SK-N-SH treated with all-trans-retinoic acid at 6 μM for 48 hours (cell line): ENCODE results near the gene GPATCH1.

Experiments used
- ATAC-seq: fragments of 200-7000 bp; cut with Tn5 transposase; 3 replicates; pipeline ENCODE4 v1.9.1; 2020; ENCODE audit warnings: mild to moderate bottlenecking, moderate library complexity
- ARNTL ChIP-seq: fragments of 450-650 bp; formaldehyde crosslinking; IDR thresholded peaks from 2 replicates; pipeline ENCODE4 v1.5.0; 2020; ENCODE audit warnings: low read depth, mild to moderate bottlenecking, moderate library complexity, borderline replicate concordance
- BACH2 ChIP-seq: fragments of 250-450 bp; sonication (Bioruptor Pico); IDR thresholded peaks from 2 replicates; pipeline ENCODE4 v1.9.0; 2021; ENCODE audit warnings: mild to moderate bottlenecking, borderline replicate concordance
- ESRRG ChIP-seq: fragments of 250-450 bp; sonication (Bioruptor Pico); IDR thresholded peaks from 2 replicates; pipeline ENCODE4 v1.6.1; 2021; ENCODE audit warnings: mild to moderate bottlenecking
- GLIS3 ChIP-seq: fragments of 250-450 bp; sonication (Bioruptor Pico); IDR thresholded peaks from 2 replicates; pipeline ENCODE4 v1.5.0; 2020; ENCODE audit warnings: mild to moderate bottlenecking, moderate library complexity
- ISL1 ChIP-seq: fragments of 250-450 bp; sonication (Bioruptor Pico); IDR thresholded peaks from 2 replicates; pipeline ENCODE4 v2.1.2; 2022; ENCODE audit warnings: mild to moderate bottlenecking, moderate library complexity
- OSR1 ChIP-seq: fragments of 250-450 bp; sonication (Bioruptor Pico); IDR thresholded peaks from 2 replicates; pipeline ENCODE4 v1.8.0; 2022; ENCODE audit warnings: moderate library complexity, mild to moderate bottlenecking, inconsistent platforms
- PPARA ChIP-seq: fragments of 250-450 bp; sonication (Bioruptor Pico); IDR thresholded peaks from 2 replicates; pipeline ENCODE4 v1.5.0; 2020; ENCODE audit warnings: mild to moderate bottlenecking, borderline replicate concordance
- RARB ChIP-seq: fragments of 250-450 bp; sonication (Bioruptor Pico); IDR thresholded peaks from 2 replicates; pipeline ENCODE4 v1.8.0; 2021; ENCODE audit warnings: mild to moderate bottlenecking, moderate library complexity
- SNAI2 ChIP-seq: fragments of 250-450 bp; sonication (Bioruptor Pico); IDR thresholded peaks from 2 replicates; pipeline ENCODE4 v1.5.0; 2020; ENCODE audit warnings: mild to moderate bottlenecking, moderate library complexity
- TCF4 ChIP-seq: fragments of 250-450 bp; sonication (Bioruptor Pico); IDR thresholded peaks from 2 replicates; pipeline ENCODE4 v1.8.0; 2021; ENCODE audit warnings: mild to moderate bottlenecking, moderate library complexity, borderline replicate concordance
- TOX ChIP-seq: fragments of 250-450 bp; sonication (Bioruptor Pico); IDR thresholded peaks from 2 replicates; pipeline ENCODE4 v1.8.0; 2021; ENCODE audit warnings: mild to moderate bottlenecking, moderate library complexity, borderline replicate concordance
- ZC3H10 ChIP-seq: fragments of 250-450 bp; sonication (Bioruptor Pico); IDR thresholded peaks from 2 replicates; pipeline ENCODE4 v1.5.1; 2021; ENCODE audit warnings: mild to moderate bottlenecking, moderate library complexity
- ZFP30 ChIP-seq: fragments of 450-650 bp; formaldehyde crosslinking; IDR thresholded peaks from 2 replicates; pipeline ENCODE4 v1.5.0; 2022; ENCODE audit warnings: mild to moderate bottlenecking, moderate library complexity
- ZNF565 ChIP-seq: fragments of 450-650 bp; formaldehyde crosslinking; conservative IDR thresholded peaks from 2 replicates; pipeline ENCODE4 v1.5.0; 2020; ENCODE audit warnings: low read depth, mild to moderate bottlenecking, moderate library complexity
- ZNF70 ChIP-seq: fragments of 450-650 bp; formaldehyde crosslinking; IDR thresholded peaks from 2 replicates; pipeline ENCODE4 v1.5.0; 2020; ENCODE audit warnings: mild to moderate bottlenecking, moderate library complexity
- ZNF8 ChIP-seq: fragments of 450-650 bp; formaldehyde crosslinking; IDR thresholded peaks from 2 replicates; pipeline ENCODE4 v1.5.0; 2020; ENCODE audit warnings: mild to moderate bottlenecking, moderate library complexity
- TF ChIP-seq, protein P1 (sequence below): fragments of 250-450 bp; sonication (Bioruptor Pico); IDR thresholded peaks from 2 replicates; pipeline ENCODE4 v1.5.1; 2020; ENCODE audit warnings: low read depth, mild to moderate bottlenecking, moderate library complexity
- TF ChIP-seq, protein P2 (sequence below): fragments of 250-450 bp; sonication (Bioruptor Pico); IDR thresholded peaks from 2 replicates; pipeline ENCODE4 v1.8.0; 2021; ENCODE audit warnings: low read depth, mild to moderate bottlenecking, moderate library complexity, borderline replicate concordance
- TF ChIP-seq, protein P3 (sequence below): fragments of 250-450 bp; sonication (Bioruptor Pico); IDR thresholded peaks from 2 replicates; pipeline ENCODE4 v1.8.0; 2020; ENCODE audit warnings: mild to moderate bottlenecking, moderate library complexity, borderline replicate concordance
- TF ChIP-seq, protein P4 (sequence below): fragments of 250-450 bp; sonication (Bioruptor Pico); IDR thresholded peaks from 2 replicates; pipeline ENCODE4 v1.5.1; 2021; ENCODE audit warnings: mild to moderate bottlenecking, moderate library complexity
- TF ChIP-seq, protein P5 (sequence below): fragments of 250-450 bp; sonication (Bioruptor Pico); IDR thresholded peaks from 2 replicates; pipeline ENCODE4 v1.5.0; 2020; ENCODE audit warnings: mild to moderate bottlenecking, moderate library complexity

GPATCH1 gene

DNA sequence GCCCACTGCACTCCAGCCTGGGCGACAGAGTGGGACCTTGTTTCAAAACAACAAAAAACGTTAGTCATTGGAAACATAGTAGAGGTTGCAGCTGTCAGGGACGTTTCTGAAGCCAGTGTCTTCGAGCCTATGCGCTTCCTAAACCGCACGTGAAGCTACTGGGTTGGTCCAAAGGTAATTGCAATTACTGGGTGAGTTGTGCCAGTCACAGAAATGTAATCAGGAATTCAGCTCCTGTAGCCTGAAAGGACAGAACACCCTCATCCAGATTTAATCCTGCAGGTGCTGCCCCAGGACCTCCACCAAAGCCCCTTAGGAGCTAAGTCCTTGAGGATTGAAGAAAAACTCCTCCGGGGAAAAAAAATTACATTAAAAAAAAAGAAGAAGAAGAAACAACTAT, 13.9 kb upstream of the GPATCH1 start (continued):
- TF ChIP-seq, protein P1, sequence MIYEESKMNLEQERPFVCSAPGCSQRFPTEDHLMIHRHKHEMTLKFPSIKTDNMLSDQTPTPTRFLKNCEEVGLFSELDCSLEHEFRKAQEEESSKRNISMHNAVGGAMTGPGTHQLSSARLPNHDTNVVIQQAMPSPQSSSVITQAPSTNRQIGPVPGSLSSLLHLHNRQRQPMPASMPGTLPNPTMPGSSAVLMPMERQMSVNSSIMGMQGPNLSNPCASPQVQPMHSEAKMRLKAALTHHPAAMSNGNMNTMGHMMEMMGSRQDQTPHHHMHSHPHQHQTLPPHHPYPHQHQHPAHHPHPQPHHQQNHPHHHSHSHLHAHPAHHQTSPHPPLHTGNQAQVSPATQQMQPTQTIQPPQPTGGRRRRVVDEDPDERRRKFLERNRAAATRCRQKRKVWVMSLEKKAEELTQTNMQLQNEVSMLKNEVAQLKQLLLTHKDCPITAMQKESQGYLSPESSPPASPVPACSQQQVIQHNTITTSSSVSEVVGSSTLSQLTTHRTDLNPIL (CRISPR knock-in tag) = no peak
- TF ChIP-seq PPARA (CRISPR knock-in tag) = no peak
- TF ChIP-seq TOX = no peak

DNA sequence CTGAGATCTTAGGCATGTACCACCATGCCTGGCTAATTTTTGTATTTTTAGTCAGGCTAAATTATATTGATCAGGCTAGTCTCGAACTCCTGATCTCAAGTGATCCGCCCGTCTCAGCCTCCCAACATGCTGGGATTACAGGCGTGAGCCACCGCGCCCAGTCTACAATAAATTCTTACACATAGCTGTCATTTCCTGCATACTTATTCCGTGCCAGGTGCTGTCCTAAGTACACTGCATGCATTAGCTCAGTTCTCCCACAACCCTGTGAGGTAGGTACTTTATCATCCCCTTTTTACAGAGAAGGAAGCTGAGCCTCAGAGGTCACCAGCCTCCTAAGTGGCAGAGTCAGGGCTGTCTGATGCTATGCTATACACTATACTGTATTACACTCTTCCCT, 9.1 kb upstream of the GPATCH1 start:
- ATAC-seq = no peak
- TF ChIP-seq, protein P1 (CRISPR knock-in tag) = no peak
- no peak for TF ChIP-seq ZC3H10
- TF ChIP-seq, protein P2, sequence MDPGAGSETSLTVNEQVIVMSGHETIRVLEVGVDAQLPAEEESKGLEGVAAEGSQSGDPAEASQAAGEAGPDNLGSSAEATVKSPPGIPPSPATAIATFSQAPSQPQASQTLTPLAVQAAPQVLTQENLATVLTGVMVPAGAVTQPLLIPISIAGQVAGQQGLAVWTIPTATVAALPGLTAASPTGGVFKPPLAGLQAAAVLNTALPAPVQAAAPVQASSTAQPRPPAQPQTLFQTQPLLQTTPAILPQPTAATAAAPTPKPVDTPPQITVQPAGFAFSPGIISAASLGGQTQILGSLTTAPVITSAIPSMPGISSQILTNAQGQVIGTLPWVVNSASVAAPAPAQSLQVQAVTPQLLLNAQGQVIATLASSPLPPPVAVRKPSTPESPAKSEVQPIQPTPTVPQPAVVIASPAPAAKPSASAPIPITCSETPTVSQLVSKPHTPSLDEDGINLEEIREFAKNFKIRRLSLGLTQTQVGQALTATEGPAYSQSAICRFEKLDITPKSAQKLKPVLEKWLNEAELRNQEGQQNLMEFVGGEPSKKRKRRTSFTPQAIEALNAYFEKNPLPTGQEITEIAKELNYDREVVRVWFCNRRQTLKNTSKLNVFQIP (CRISPR knock-in tag) = no peak
- TF ChIP-seq ZNF565 (CRISPR knock-in tag) = no peak

DNA sequence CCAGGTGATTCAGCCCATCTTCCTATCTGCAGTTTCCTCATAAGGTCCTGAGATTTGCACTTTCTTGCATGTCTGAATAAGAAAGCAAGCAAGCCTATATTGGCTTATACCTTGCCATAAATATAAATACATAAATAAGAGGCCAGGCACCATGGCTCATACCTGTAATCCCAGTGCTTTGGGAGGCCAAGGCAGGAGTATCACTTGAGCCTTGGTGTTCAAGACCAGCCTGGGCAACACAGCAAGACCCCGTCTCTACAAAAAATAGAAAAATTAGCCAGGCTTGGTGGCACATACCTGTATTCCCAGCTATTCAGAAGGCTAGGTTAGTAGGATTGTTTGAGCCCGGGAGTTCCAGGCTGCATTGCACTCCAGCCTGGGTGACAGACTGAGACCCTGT, 5.5 kb upstream of the GPATCH1 start:
- no peak for TF ChIP-seq ISL1 (CRISPR knock-in tag)
- no peak for TF ChIP-seq ZNF8 (CRISPR knock-in tag)
- no peak for TF ChIP-seq RARB (CRISPR knock-in tag)
- TF ChIP-seq TCF4 (CRISPR knock-in tag) = no peak
- no peak for TF ChIP-seq ZFP30
- no peak for TF ChIP-seq GLIS3 (CRISPR knock-in tag)
- TF ChIP-seq BACH2 (CRISPR knock-in tag) = no peak
- TF ChIP-seq, protein P3, sequence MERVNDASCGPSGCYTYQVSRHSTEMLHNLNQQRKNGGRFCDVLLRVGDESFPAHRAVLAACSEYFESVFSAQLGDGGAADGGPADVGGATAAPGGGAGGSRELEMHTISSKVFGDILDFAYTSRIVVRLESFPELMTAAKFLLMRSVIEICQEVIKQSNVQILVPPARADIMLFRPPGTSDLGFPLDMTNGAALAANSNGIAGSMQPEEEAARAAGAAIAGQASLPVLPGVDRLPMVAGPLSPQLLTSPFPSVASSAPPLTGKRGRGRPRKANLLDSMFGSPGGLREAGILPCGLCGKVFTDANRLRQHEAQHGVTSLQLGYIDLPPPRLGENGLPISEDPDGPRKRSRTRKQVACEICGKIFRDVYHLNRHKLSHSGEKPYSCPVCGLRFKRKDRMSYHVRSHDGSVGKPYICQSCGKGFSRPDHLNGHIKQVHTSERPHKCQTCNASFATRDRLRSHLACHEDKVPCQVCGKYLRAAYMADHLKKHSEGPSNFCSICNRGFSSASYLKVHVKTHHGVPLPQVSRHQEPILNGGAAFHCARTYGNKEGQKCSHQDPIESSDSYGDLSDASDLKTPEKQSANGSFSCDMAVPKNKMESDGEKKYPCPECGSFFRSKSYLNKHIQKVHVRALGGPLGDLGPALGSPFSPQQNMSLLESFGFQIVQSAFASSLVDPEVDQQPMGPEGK (CRISPR knock-in tag) = no peak
- no peak for TF ChIP-seq ESRRG (CRISPR knock-in tag)
- TF ChIP-seq SNAI2 = no peak
- TF ChIP-seq, protein P1 (CRISPR knock-in tag) = no peak
- TF ChIP-seq, protein P4, sequence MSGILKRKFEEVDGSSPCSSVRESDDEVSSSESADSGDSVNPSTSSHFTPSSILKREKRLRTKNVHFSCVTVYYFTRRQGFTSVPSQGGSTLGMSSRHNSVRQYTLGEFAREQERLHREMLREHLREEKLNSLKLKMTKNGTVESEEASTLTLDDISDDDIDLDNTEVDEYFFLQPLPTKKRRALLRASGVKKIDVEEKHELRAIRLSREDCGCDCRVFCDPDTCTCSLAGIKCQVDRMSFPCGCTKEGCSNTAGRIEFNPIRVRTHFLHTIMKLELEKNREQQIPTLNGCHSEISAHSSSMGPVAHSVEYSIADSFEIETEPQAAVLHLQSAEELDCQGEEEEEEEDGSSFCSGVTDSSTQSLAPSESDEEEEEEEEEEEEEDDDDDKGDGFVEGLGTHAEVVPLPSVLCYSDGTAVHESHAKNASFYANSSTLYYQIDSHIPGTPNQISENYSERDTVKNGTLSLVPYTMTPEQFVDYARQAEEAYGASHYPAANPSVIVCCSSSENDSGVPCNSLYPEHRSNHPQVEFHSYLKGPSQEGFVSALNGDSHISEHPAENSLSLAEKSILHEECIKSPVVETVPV (CRISPR knock-in tag) = no peak
- no peak for ATAC-seq

DNA sequence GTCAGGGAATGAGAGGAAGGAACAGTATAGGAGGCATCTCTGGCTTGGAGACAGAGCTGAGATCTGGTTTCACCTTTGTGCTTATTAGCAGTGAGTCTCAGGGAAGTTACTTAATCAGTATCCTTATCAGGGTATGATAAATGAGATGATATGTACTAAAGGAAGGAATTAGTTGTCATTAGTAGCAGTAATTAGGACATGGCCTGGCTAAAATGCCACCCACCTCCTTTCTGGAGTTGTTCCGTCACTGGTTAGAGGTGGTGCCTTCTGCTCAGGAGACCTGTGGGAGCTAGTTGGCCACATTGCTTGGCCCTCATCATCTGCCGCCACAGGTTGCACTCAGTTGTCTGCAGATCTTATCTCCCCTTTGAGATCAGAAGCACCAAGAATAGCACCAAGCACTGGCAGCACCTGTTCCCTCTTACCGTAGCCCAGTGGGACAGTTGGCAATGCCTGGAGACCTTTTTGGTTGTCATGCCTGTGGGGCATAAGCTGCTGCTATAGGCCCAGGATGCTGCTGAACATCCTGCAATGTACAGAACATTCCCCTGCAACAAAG, 4.7 kb downstream of the GPATCH1 start:
- no peak for ATAC-seq
- TF ChIP-seq, protein P5, sequence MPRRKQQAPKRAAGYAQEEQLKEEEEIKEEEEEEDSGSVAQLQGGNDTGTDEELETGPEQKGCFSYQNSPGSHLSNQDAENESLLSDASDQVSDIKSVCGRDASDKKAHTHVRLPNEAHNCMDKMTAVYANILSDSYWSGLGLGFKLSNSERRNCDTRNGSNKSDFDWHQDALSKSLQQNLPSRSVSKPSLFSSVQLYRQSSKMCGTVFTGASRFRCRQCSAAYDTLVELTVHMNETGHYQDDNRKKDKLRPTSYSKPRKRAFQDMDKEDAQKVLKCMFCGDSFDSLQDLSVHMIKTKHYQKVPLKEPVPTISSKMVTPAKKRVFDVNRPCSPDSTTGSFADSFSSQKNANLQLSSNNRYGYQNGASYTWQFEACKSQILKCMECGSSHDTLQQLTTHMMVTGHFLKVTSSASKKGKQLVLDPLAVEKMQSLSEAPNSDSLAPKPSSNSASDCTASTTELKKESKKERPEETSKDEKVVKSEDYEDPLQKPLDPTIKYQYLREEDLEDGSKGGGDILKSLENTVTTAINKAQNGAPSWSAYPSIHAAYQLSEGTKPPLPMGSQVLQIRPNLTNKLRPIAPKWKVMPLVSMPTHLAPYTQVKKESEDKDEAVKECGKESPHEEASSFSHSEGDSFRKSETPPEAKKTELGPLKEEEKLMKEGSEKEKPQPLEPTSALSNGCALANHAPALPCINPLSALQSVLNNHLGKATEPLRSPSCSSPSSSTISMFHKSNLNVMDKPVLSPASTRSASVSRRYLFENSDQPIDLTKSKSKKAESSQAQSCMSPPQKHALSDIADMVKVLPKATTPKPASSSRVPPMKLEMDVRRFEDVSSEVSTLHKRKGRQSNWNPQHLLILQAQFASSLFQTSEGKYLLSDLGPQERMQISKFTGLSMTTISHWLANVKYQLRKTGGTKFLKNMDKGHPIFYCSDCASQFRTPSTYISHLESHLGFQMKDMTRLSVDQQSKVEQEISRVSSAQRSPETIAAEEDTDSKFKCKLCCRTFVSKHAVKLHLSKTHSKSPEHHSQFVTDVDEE = no peak
- TF ChIP-seq, protein P4 (CRISPR knock-in tag) = no peak
- TF ChIP-seq OSR1 (CRISPR knock-in tag) (no peak), ARNTL (CRISPR knock-in tag) (no peak), ZC3H10 (no peak), PPARA (CRISPR knock-in tag) (no peak), ESRRG (CRISPR knock-in tag) (no peak), RARB (CRISPR knock-in tag) (no peak), ZNF70 (CRISPR knock-in tag) (no peak), ZNF565 (CRISPR knock-in tag) (no peak)
- TF ChIP-seq, protein P2 (CRISPR knock-in tag) = no peak
